ENCODE data around the gene ZFAND6.

ZFAND6 gene

GRCh38 chr15:80100247-80100646 lies 40.8 kb downstream of the ZFAND6 start:
- no peak overlapping the region for H3K4me3 ChIP-seq
- peaks cover 0 to 28% (median 2%) of the 10 kb centered on the region in 4 donors for H3K4me1 ChIP-seq
- TF ChIP-seq, protein P1, sequence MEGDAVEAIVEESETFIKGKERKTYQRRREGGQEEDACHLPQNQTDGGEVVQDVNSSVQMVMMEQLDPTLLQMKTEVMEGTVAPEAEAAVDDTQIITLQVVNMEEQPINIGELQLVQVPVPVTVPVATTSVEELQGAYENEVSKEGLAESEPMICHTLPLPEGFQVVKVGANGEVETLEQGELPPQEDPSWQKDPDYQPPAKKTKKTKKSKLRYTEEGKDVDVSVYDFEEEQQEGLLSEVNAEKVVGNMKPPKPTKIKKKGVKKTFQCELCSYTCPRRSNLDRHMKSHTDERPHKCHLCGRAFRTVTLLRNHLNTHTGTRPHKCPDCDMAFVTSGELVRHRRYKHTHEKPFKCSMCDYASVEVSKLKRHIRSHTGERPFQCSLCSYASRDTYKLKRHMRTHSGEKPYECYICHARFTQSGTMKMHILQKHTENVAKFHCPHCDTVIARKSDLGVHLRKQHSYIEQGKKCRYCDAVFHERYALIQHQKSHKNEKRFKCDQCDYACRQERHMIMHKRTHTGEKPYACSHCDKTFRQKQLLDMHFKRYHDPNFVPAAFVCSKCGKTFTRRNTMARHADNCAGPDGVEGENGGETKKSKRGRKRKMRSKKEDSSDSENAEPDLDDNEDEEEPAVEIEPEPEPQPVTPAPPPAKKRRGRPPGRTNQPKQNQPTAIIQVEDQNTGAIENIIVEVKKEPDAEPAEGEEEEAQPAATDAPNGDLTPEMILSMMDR (IDR thresholded peaks at IDR 0.05): no peak
- no peak overlapping the region for H3K27ac ChIP-seq
- peaks cover 0 to 6% (median 0%) of the 10 kb centered on the region in 3 donors for H3K36me3 ChIP-seq
- intact Hi-C loops (cut with DNase I; ENCODE audit: low total_unique reads): no loop called here
- no peaks in the 10 kb centered on the region for H3K9me3 ChIP-seq
- H3K27me3 ChIP-seq: no peaks in the 10 kb centered on the region
- no peak for DNase-seq

GRCh38 chr15:80105193-80105592 lies 45.7 kb downstream of the ZFAND6 start:
- peaks cover 0 to 6% (median 0%) of the 10 kb centered on the region in 3 donors for H3K36me3 ChIP-seq
- no peak overlapping the region for H3K27ac ChIP-seq
- no peaks in the 10 kb centered on the region for H3K9me3 ChIP-seq
- peaks cover 0 to 10% (median 0%) of the 10 kb centered on the region in 4 donors for H3K4me1 ChIP-seq
- no peak overlapping the region for H3K4me3 ChIP-seq
- no peaks in the 10 kb centered on the region for H3K27me3 ChIP-seq
- intact Hi-C loops (cut with DNase I; ENCODE audit: low total_unique reads): no loop called here
- TF ChIP-seq, protein P1 (IDR thresholded peaks at IDR 0.05): no peak
- no peak for DNase-seq

DNA sequence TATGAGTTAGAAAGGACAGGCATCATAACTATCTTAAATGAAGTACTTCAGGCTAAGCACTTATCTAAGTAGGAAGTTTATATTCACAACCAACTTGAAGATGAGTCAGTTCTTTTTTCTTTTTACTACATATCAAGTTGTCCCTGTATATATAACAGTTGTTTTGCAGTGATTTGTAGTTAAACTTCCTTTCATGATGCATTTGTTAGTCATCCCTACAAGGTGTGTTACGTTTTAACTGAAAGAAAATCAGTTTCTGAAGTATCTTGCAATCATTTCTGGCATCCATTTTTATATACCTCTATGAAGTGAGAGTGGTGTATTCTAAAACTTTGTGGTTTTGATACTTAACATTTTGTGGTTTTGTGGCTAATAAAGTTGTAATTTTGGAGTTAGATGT lies 46.1 kb downstream of the ZFAND6 start:
- Histone ChIP-seq H3K27ac (no peak overlapping the region), H3K27me3 (no peaks in the 10 kb centered on the region), H3K9me3 (no peaks in the 10 kb centered on the region), H3K36me3 (peaks cover 0 to 6% (median 0%) of the 10 kb centered on the region in 3 donors), H3K4me3 (no peak overlapping the region), H3K4me1 (peaks cover 0 to 9% (median 0%) of the 10 kb centered on the region in 4 donors)
- no peak for DNase-seq
- TF ChIP-seq, protein P1 (IDR thresholded peaks at IDR 0.05): no peak
- intact Hi-C loops (cut with DNase I; ENCODE audit: low total_unique reads): no loop called here

- peaks cover 0 to 6% (median 0%) of the 10 kb centered on the region in 3 donors for H3K36me3 ChIP-seq
- no peak overlapping the region for H3K27ac ChIP-seq
- H3K27me3 ChIP-seq: no peaks in the 10 kb centered on the region
- TF ChIP-seq, protein P1 (IDR thresholded peaks at IDR 0.05): no peak
- DNase-seq: no peak
- H3K4me3 ChIP-seq: no peak overlapping the region
- intact Hi-C loops (cut with DNase I; ENCODE audit: low total_unique reads): no loop called here
- peaks cover 0 to 9% (median 0%) of the 10 kb centered on the region in 4 donors for H3K4me1 ChIP-seq
- no peaks in the 10 kb centered on the region for H3K9me3 ChIP-seq
These were observed 46.6 kb downstream of the ZFAND6 start for GRCh38 chr15:80106051-80106450.

GRCh38 chr15:80107204-80107603 lies 47.7 kb downstream of the ZFAND6 start:
- peaks cover 0 to 6% (median 0%) of the 10 kb centered on the region in 3 donors for H3K36me3 ChIP-seq
- H3K9me3 ChIP-seq: no peaks in the 10 kb centered on the region
- no peaks in the 10 kb centered on the region for H3K27me3 ChIP-seq
- peaks cover 0 to 9% (median 0%) of the 10 kb centered on the region in 4 donors for H3K4me1 ChIP-seq
- DNase-seq: no peak
- H3K4me3 ChIP-seq: no peak overlapping the region
- intact Hi-C loops (cut with DNase I; ENCODE audit: low total_unique reads): no loop called here
- TF ChIP-seq, protein P1 (IDR thresholded peaks at IDR 0.05): no peak
- H3K27ac ChIP-seq: no peak overlapping the region

- Histone ChIP-seq H3K4me1 (peaks cover 0 to 9% (median 0%) of the 10 kb centered on the region in 4 donors), H3K9me3 (no peaks in the 10 kb centered on the region), H3K4me3 (no peak overlapping the region), H3K36me3 (peaks cover 0 to 6% (median 0%) of the 10 kb centered on the region in 3 donors), H3K27me3 (no peaks in the 10 kb centered on the region), H3K27ac (no peak overlapping the region)
- DNase-seq: no peak
- intact Hi-C loops (cut with DNase I; ENCODE audit: low total_unique reads): no loop called here
- TF ChIP-seq, protein P1 (IDR thresholded peaks at IDR 0.05): no peak
These were observed 48.3 kb downstream of the ZFAND6 start for GRCh38 chr15:80107774-80108173.

Data from tibial artery (tissue), 4 donors.